K562 (cell line): ENCODE results near the gene VPS13D. TPM values are rescaled to one million over a fixed set of nuclear protein-coding genes. Genes with fewer than 3 reads are reported as not detected.
A peak's percentile ranks its signal among the peaks of the same experiment; 100 is the strongest.

Source experiments
- CREB1 ChIP-seq, 2 experiments: sonication (generic) in 1 of 2; formaldehyde crosslinking in 1 of 2; IDR thresholded peaks; 2 replicates each; pipeline versions ENCODE4 v1.6.1 to v1.8.0; 2012 to 2022; ENCODE audit warnings: inconsistent platforms in 1 of 2, mild to moderate bottlenecking in 1 of 2, missing genetic modification reagents in 1 of 2, moderate library complexity in 1 of 2
- FOXO4 ChIP-seq: fragments of 450-650 bp; formaldehyde crosslinking; IDR thresholded peaks from 2 replicates; pipeline ENCODE4 v1.4.0; 2020; ENCODE audit warnings: mild to moderate bottlenecking, moderate library complexity
- MIER1 ChIP-seq: fragments of 450-650 bp; IDR thresholded peaks from 2 replicates; pipeline ENCODE4 v1.6.1; 2016; ENCODE audit warnings: antibody characterized with exemption, mild to moderate bottlenecking, low read depth
- REST ChIP-seq, 2 experiments: fragments of 450-650 bp; formaldehyde crosslinking in 1 of 2; IDR thresholded peaks; 2 replicates each; pipeline versions ENCODE4 v1.4.0 to v1.6.1; 2014 to 2020; ENCODE audit warnings: mild to moderate bottlenecking in 2 of 2, borderline replicate concordance in 1 of 2, low read depth in 1 of 2
- THRA ChIP-seq: fragments of 450-650 bp; IDR thresholded peaks from 2 replicates; pipeline ENCODE4 v1.6.1; 2017; ENCODE audit warnings: mild to moderate bottlenecking, moderate library complexity
- polyA plus RNA-seq, 8 experiments: library from polyadenylated mRNA; depleted of rRNA in 4 of 8; stranded (reverse) in 5 of 8; unstranded in 3 of 8; fragments of >200 nt; fragmentation: Nextera tagmentation in 2 of 8; fragmentation: Illumina TruSeq in 1 of 8; extraction: Ambion mirVana in 2 of 8; extraction: Trizol in 1 of 8; gene quantifications; 2 replicates each; pipeline versions ENCODE4 v1.2.1 to v1.2.3, GENCODE V29; 2011 to 2014; ENCODE audit warnings: inconsistent platforms in 1 of 8, missing spikeins in 1 of 8
- total RNA-seq, 7 experiments: library from RNA; depleted of rRNA in 6 of 7; stranded (reverse); fragments of >200 nt in 6 of 7; fragmentation: Illumina TruSeq in 2 of 7; extraction: Trizol in 2 of 7; gene quantifications; 2 replicates each; pipeline versions ENCODE4 v1.2.1 to v1.2.3, GENCODE V29; 2011 to 2021; ENCODE audit warnings: low replicate concordance in 1 of 7

Gene VPS13D
- total and polyA plus RNA-seq, 9 of the 15 experiments (the other 6 are each of a cell fraction or from before 2014, with no cell fraction given) = 6.1 to 51.5 (median 38.5) TPM

GRCh38 chr1:12436817-12437599 lies 207.2 kb downstream of the VPS13D start (continued):
- TF ChIP-seq MIER1 (no peak), THRA (no peak), REST (IDR thresholded peaks at IDR 0.05; ENCODE audit: borderline replicate concordance) (no peak), REST (CRISPR knock-in tag; IDR thresholded peaks at IDR 0.05; ENCODE audit: low read depth) (no peak), FOXO4 (CRISPR knock-in tag) (peak; percentile 57; the same call in 1 of the 2 replicates), CREB1 (IDR thresholded peaks at IDR 0.05) (0 out of 2 replicates have a peak, but pooled peaks have one; percentile 18), CREB1 (CRISPR knock-in tag; IDR thresholded peaks at IDR 0.05) (no peak)
- TF ChIP-seq, all 486 proteins: peak for 73
